ENCODE measurements around the gene CDH24.

DNA sequence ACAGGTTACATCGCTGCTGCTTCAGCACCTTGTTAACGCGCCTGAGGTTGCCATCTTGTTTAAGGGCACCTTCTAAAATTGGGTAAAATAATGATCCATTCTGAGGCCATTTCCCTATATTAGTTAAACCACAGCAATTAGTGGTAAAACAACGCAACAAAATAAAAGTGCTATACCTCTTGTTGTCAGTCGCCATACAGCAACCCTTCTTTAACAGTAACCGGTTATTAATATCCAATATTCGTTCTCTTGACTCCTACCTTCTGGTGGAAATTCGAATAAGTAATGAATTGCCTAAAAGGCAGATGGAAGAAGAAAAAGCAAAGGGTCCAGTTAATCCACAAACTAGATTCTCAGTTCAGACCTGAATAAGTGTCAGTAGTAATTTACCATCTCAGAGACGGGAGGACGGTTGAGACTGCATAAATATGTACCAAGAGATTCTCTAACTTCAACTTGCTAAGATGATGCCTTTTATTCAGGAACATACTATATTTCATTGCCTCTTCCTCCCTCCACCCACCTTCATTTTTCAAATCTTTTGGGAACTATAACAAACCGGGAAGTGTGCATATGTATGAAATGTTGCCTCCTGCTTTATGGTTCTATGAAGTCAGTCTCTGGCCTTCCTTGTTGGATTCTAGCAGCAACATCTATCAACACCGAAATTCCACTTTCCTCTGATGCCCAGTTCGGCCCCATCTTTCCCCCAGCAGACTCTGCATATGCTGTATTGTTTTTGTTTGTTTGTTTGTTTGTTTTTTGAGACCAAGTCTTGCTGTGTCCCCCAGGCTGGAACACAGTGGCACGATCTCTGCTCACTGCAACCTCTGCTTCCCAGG is 21.8 kb downstream of the CDH24 start:
- TF ChIP-seq, protein P1, sequence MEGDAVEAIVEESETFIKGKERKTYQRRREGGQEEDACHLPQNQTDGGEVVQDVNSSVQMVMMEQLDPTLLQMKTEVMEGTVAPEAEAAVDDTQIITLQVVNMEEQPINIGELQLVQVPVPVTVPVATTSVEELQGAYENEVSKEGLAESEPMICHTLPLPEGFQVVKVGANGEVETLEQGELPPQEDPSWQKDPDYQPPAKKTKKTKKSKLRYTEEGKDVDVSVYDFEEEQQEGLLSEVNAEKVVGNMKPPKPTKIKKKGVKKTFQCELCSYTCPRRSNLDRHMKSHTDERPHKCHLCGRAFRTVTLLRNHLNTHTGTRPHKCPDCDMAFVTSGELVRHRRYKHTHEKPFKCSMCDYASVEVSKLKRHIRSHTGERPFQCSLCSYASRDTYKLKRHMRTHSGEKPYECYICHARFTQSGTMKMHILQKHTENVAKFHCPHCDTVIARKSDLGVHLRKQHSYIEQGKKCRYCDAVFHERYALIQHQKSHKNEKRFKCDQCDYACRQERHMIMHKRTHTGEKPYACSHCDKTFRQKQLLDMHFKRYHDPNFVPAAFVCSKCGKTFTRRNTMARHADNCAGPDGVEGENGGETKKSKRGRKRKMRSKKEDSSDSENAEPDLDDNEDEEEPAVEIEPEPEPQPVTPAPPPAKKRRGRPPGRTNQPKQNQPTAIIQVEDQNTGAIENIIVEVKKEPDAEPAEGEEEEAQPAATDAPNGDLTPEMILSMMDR (IDR thresholded peaks at IDR 0.05; ENCODE audit: low read depth, low read length), result no peak
- TF ChIP-seq POLR2A (IDR thresholded peaks at IDR 0.05; ENCODE audit: extremely low read depth, insufficient read length), result no peak
- TF ChIP-seq, protein P2, sequence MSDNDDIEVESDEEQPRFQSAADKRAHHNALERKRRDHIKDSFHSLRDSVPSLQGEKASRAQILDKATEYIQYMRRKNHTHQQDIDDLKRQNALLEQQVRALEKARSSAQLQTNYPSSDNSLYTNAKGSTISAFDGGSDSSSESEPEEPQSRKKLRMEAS (IDR thresholded peaks at IDR 0.05; ENCODE audit: low read depth, low read length), result no peak
- no peak for TF ChIP-seq MYC (IDR thresholded peaks at IDR 0.05; ENCODE audit: low read depth, low read length)
